K562 (cell line): Measurements from ENCODE around the gene SKIC8. TPM values are rescaled to one million over a fixed set of nuclear protein-coding genes. Genes with fewer than 3 reads are reported as not detected.

Experiments used
- ATF2 ChIP-seq: sonication (generic); formaldehyde crosslinking; IDR thresholded peaks from 2 replicates; pipeline ENCODE4 v1.8.1; 2022; ENCODE audit warnings: missing genetic modification reagents
- GTF3C2 ChIP-seq: IDR thresholded peaks from 3 replicates; pipeline ENCODE4 v1.6.1; 2011; ENCODE audit warnings: borderline replicate concordance, mild to moderate bottlenecking, moderate library complexity; ENCODE audit not compliant: insufficient read length; ENCODE audit errors: extremely low read depth
- SFPQ ChIP-seq: fragments of 200-400 bp; formaldehyde crosslinking; IDR thresholded peaks from 2 replicates; pipeline ENCODE4 v1.6.1; 2017; ENCODE audit warnings: mild to moderate bottlenecking, low read depth, low read length, moderate library complexity
- TAF1 ChIP-seq: IDR thresholded peaks from 2 replicates; pipeline ENCODE4 v1.6.1; 2011; ENCODE audit warnings: mild to moderate bottlenecking, low read length, moderate library complexity; ENCODE audit not compliant: insufficient read depth, control insufficient read depth, severe bottlenecking; ENCODE audit errors: extremely low read depth
- polyA plus RNA-seq, 8 experiments: library from polyadenylated mRNA; depleted of rRNA in 4 of 8; stranded (reverse) in 5 of 8; unstranded in 3 of 8; fragments of >200 nt; fragmentation: Nextera tagmentation in 2 of 8; fragmentation: Illumina TruSeq in 1 of 8; extraction: Ambion mirVana in 2 of 8; extraction: Trizol in 1 of 8; gene quantifications; 2 replicates each; pipeline versions ENCODE4 v1.2.1 to v1.2.3, GENCODE V29; 2011 to 2014; ENCODE audit warnings: inconsistent platforms in 1 of 8, missing spikeins in 1 of 8
- total RNA-seq, 7 experiments: library from RNA; depleted of rRNA in 6 of 7; stranded (reverse); fragments of >200 nt in 6 of 7; fragmentation: Illumina TruSeq in 2 of 7; extraction: Trizol in 2 of 7; gene quantifications; 2 replicates each; pipeline versions ENCODE4 v1.2.1 to v1.2.3, GENCODE V29; 2011 to 2021; ENCODE audit warnings: low replicate concordance in 1 of 7

Gene SKIC8
- total and polyA plus RNA-seq, 9 of the 15 experiments (the other 6 are each of a cell fraction or from before 2014, with no cell fraction given), result 79.5 to 389 (median 146) TPM

GRCh38 chr15:78308422-78309032, 9.1 kb upstream of the SKIC8 start (continued):
- TF ChIP-seq SFPQ (no peak), TAF1 (no peak), GTF3C2 (no peak), ATF2 (CRISPR knock-in tag) (no peak)
